ENCODE data around the gene TP53I11.

The TP53I11 gene

GRCh38 chr11:44946263-44946662 is 4.4 kb downstream of the TP53I11 start:
- no peak overlapping the region for H3K4me3 ChIP-seq (replicated peaks; ENCODE audit: low read depth, low read length)
- DNase-seq (ENCODE audit: extremely low read depth, low read depth), result no peak
- TF ChIP-seq, protein P1, sequence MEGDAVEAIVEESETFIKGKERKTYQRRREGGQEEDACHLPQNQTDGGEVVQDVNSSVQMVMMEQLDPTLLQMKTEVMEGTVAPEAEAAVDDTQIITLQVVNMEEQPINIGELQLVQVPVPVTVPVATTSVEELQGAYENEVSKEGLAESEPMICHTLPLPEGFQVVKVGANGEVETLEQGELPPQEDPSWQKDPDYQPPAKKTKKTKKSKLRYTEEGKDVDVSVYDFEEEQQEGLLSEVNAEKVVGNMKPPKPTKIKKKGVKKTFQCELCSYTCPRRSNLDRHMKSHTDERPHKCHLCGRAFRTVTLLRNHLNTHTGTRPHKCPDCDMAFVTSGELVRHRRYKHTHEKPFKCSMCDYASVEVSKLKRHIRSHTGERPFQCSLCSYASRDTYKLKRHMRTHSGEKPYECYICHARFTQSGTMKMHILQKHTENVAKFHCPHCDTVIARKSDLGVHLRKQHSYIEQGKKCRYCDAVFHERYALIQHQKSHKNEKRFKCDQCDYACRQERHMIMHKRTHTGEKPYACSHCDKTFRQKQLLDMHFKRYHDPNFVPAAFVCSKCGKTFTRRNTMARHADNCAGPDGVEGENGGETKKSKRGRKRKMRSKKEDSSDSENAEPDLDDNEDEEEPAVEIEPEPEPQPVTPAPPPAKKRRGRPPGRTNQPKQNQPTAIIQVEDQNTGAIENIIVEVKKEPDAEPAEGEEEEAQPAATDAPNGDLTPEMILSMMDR (IDR thresholded peaks at IDR 0.05; ENCODE audit: low read depth, low read length, missing control alignments), result no peak

DNA sequence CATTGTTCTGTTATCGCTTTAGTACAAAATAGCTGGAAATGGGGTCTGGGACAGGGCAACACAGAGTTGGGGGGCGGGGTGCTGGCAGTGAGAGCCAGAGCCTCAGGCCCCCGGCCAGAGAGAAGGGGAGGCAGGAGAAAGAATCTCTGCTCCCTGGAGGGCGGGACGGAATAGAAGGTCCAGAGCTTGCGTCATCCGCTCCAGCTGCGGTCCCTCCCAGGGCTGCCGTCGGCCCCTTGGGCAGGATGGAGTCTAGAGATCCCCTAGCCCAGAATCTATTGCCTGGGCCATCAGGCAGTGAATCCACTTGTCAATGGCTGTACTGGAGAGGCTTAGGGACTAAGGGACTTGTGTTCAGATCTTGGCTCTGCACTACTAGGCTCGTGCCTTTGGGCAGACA is 5.0 kb downstream of the TP53I11 start:
- TF ChIP-seq, protein P1 (IDR thresholded peaks at IDR 0.05; ENCODE audit: low read depth, low read length, missing control alignments), result no peak
- no peak overlapping the region for H3K4me3 ChIP-seq (replicated peaks; ENCODE audit: low read depth, low read length)
- DNase-seq (ENCODE audit: extremely low read depth, low read depth), result no peak

GRCh38 chr11:44944853-44945235 is 5.8 kb downstream of the TP53I11 start:
- TF ChIP-seq, protein P1 (IDR thresholded peaks at IDR 0.05; ENCODE audit: low read depth, low read length, missing control alignments), result no peak
- DNase-seq (ENCODE audit: extremely low read depth, low read depth), result no peak
- H3K4me3 ChIP-seq (replicated peaks; ENCODE audit: low read depth, low read length), result no peak overlapping the region

DNA sequence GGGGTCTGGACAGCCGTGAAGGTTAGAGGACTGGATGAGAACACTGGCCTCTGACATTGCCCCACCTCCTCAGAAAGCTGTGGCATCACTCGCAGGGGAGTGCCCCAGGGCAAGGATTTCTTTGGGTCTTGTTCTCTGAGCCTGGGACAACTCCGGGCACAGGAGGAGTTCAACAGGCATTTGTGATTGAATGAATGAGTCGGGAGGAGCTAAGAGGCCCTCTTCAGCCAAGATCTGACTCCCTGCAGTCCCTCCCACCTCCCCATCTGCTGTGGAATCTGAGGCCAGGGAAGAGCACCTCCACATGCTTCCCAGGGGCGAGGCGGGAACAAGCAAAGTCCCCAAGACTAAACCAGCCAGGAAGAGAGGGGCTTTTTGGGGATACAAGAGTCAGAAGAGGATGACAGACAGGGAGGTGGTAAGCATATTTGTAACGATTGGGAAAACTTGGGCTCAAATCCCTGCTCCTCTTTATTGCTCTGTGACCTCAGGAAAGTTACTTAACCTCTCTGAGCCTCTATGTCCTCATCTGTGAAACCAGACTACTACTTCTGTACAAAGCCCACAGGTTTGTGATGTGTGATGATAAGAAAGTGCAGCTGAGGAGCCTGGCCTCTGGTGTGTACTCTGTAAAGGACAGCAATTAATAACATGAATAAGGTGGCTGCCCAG is 6.4 kb downstream of the TP53I11 start:
- TF ChIP-seq, protein P1 (IDR thresholded peaks at IDR 0.05; ENCODE audit: low read depth, low read length, missing control alignments), result no peak
- no peak for DNase-seq (ENCODE audit: extremely low read depth, low read depth)
- H3K4me3 ChIP-seq (replicated peaks; ENCODE audit: low read depth, low read length), result no peak overlapping the region

GRCh38 chr11:44943696-44944095 is 7.0 kb downstream of the TP53I11 start:
- H3K4me3 ChIP-seq (replicated peaks; ENCODE audit: low read depth, low read length), result no peak overlapping the region
- TF ChIP-seq, protein P1 (IDR thresholded peaks at IDR 0.05; ENCODE audit: low read depth, low read length, missing control alignments), result no peak
- no peak for DNase-seq (ENCODE audit: extremely low read depth, low read depth)

GRCh38 chr11:44943118-44943517 is 7.6 kb downstream of the TP53I11 start:
- no peak for DNase-seq (ENCODE audit: extremely low read depth, low read depth)
- TF ChIP-seq, protein P1 (IDR thresholded peaks at IDR 0.05; ENCODE audit: low read depth, low read length, missing control alignments), result no peak
- H3K4me3 ChIP-seq (replicated peaks; ENCODE audit: low read depth, low read length), result no peak overlapping the region
